Measurements from ENCODE around the gene LCN15. TPM values are rescaled to one million over a fixed set of nuclear protein-coding genes. Genes with fewer than 3 reads are reported as not detected.

LCN15 gene
- polyA plus RNA-seq, 1 donor (not counting 4 experiments of a cell fraction or from before 2014, with no cell fraction given): not detected

GRCh38 chr9:136724772-136725171 lies 39.5 kb downstream of the LCN15 start:
- Histone ChIP-seq H3K4me2 (ENCODE audit: control insufficient read depth, extremely low read depth, insufficient read depth, low read depth, low read length) (no peak overlapping the region), H3K9ac (ENCODE audit: control insufficient read depth, extremely low read depth, insufficient read depth, low read length) (no peak overlapping the region), H3K79me2 (ENCODE audit: control insufficient read depth, insufficient read depth, low read length) (peaks cover 37% of the 10 kb centered on the region), H3K36me3 (ENCODE audit: control insufficient read depth in 2 of 2, extremely low read depth in 1 of 2, insufficient read depth in 2 of 2, low read length in 2 of 2) (peaks cover 27 to 33% of the 10 kb centered on the region in 2 experiments), H2AFZ (ENCODE audit: control insufficient read depth, low read length) (no peak overlapping the region), H3K4me1 (ENCODE audit: control insufficient read depth, extremely low read depth, insufficient read depth, low read length) (peaks cover 45% of the 10 kb centered on the region), H3K4me3 (ENCODE audit: control insufficient read depth in 2 of 3, extremely low read depth in 1 of 3, insufficient read depth in 2 of 3, low read depth in 1 of 3, low read length in 3 of 3) (no peak overlapping the region), H4K20me1 (ENCODE audit: control insufficient read depth, extremely low read depth, insufficient read depth, low read length) (peaks cover 55% of the 10 kb centered on the region), H3K27ac (ENCODE audit: control insufficient read depth, insufficient read depth, low read length) (no peak overlapping the region), H3K9me1 (ENCODE audit: control insufficient read depth, extremely low read depth, insufficient read depth, low read length) (peaks cover 3% of the 10 kb centered on the region), H3K9me3 (ENCODE audit: control insufficient read depth, low read depth, low read length) (no peaks in the 10 kb centered on the region), H3K27me3 (ENCODE audit: control insufficient read depth, extremely low read depth, insufficient read depth, low read length) (no peaks in the 10 kb centered on the region)
- FAIRE-seq: no peak
- no peak for TF ChIP-seq EZH2 (IDR thresholded peaks at IDR 0.05; ENCODE audit: low read length)
- no peak for DNase-seq (ENCODE audit: low read depth, low spot score)
- dilution Hi-C loops (cut with MboI; ENCODE audit: extremely low pct_ligation_motif_present, low sequenced_read_pairs): no loop called here

- Histone ChIP-seq H3K4me2 (ENCODE audit: control insufficient read depth, extremely low read depth, insufficient read depth, low read depth, low read length) (no peak overlapping the region), H3K4me3 (ENCODE audit: control insufficient read depth in 2 of 3, extremely low read depth in 1 of 3, insufficient read depth in 2 of 3, low read depth in 1 of 3, low read length in 3 of 3) (no peak overlapping the region), H2AFZ (ENCODE audit: control insufficient read depth, low read length) (no peak overlapping the region), H3K9me3 (ENCODE audit: control insufficient read depth, low read depth, low read length) (no peaks in the 10 kb centered on the region), H3K27me3 (ENCODE audit: control insufficient read depth, extremely low read depth, insufficient read depth, low read length) (no peaks in the 10 kb centered on the region), H4K20me1 (ENCODE audit: control insufficient read depth, extremely low read depth, insufficient read depth, low read length) (peaks cover 55% of the 10 kb centered on the region), H3K9me1 (ENCODE audit: control insufficient read depth, extremely low read depth, insufficient read depth, low read length) (peaks cover 3% of the 10 kb centered on the region), H3K27ac (ENCODE audit: control insufficient read depth, insufficient read depth, low read length) (no peak overlapping the region), H3K79me2 (ENCODE audit: control insufficient read depth, insufficient read depth, low read length) (peaks cover 30% of the 10 kb centered on the region), H3K4me1 (ENCODE audit: control insufficient read depth, extremely low read depth, insufficient read depth, low read length) (peaks cover 38% of the 10 kb centered on the region), H3K9ac (ENCODE audit: control insufficient read depth, extremely low read depth, insufficient read depth, low read length) (no peak overlapping the region), H3K36me3 (ENCODE audit: control insufficient read depth in 2 of 2, extremely low read depth in 1 of 2, insufficient read depth in 2 of 2, low read length in 2 of 2) (peaks cover 27 to 33% of the 10 kb centered on the region in 2 experiments)
- FAIRE-seq (no peak), DNase-seq (ENCODE audit: low read depth, low spot score) (no peak)
- TF ChIP-seq CTCF (optimal IDR thresholded peaks at IDR 0.05 in 1 of 3, IDR thresholded peaks at IDR 0.05 in 1 of 3, conservative IDR thresholded peaks at IDR 0.05 in 1 of 3; ENCODE audit: extremely low read depth in 1 of 3, insufficient read depth in 2 of 3, low read length in 3 of 3) (no peak), EZH2 (IDR thresholded peaks at IDR 0.05; ENCODE audit: low read length) (no peak)
- dilution Hi-C loops (cut with MboI; ENCODE audit: extremely low pct_ligation_motif_present, low sequenced_read_pairs): no loop called here
These were observed 40.3 kb downstream of the LCN15 start for GRCh38 chr9:136723989-136724388.

- peaks cover 55% of the 10 kb centered on the region for H4K20me1 ChIP-seq (ENCODE audit: control insufficient read depth, extremely low read depth, insufficient read depth, low read length)
- dilution Hi-C loops (cut with MboI; ENCODE audit: extremely low pct_ligation_motif_present, low sequenced_read_pairs): no loop called here
These were observed 40.8 kb downstream of the LCN15 start for GRCh38 chr9:136723362-136723976.

More at GRCh38 chr9:136723362-136723976, 40.8 kb downstream of the LCN15 start:
- FAIRE-seq: no peak
- Histone ChIP-seq H3K79me2 (ENCODE audit: control insufficient read depth, insufficient read depth, low read length) (peaks cover 30% of the 10 kb centered on the region), H3K9me3 (ENCODE audit: control insufficient read depth, low read depth, low read length) (no peaks in the 10 kb centered on the region), H3K27me3 (ENCODE audit: control insufficient read depth, extremely low read depth, insufficient read depth, low read length) (no peaks in the 10 kb centered on the region), H3K4me2 (ENCODE audit: control insufficient read depth, extremely low read depth, insufficient read depth, low read depth, low read length) (no peak overlapping the region), H2AFZ (ENCODE audit: control insufficient read depth, low read length) (no peak overlapping the region), H3K9ac (ENCODE audit: control insufficient read depth, extremely low read depth, insufficient read depth, low read length) (no peak overlapping the region), H3K9me1 (ENCODE audit: control insufficient read depth, extremely low read depth, insufficient read depth, low read length) (peaks cover 3% of the 10 kb centered on the region), H3K36me3 (ENCODE audit: control insufficient read depth in 2 of 2, extremely low read depth in 1 of 2, insufficient read depth in 2 of 2, low read length in 2 of 2) (peaks cover 27 to 33% of the 10 kb centered on the region in 2 experiments), H3K4me1 (ENCODE audit: control insufficient read depth, extremely low read depth, insufficient read depth, low read length) (peaks cover 36% of the 10 kb centered on the region), H3K4me3 (ENCODE audit: control insufficient read depth in 2 of 3, extremely low read depth in 1 of 3, insufficient read depth in 2 of 3, low read depth in 1 of 3, low read length in 3 of 3) (no peak overlapping the region), H3K27ac (ENCODE audit: control insufficient read depth, insufficient read depth, low read length) (no peak overlapping the region)
- DNase-seq (ENCODE audit: low read depth, low spot score): no peak
- TF ChIP-seq EZH2 (IDR thresholded peaks at IDR 0.05; ENCODE audit: low read length): no peak
- no peak for TF ChIP-seq CTCF (optimal IDR thresholded peaks at IDR 0.05 in 1 of 3, IDR thresholded peaks at IDR 0.05 in 1 of 3, conservative IDR thresholded peaks at IDR 0.05 in 1 of 3; ENCODE audit: extremely low read depth in 1 of 3, insufficient read depth in 2 of 3, low read length in 3 of 3)

Measured in keratinocyte (primary cell).